HepG2 (cell line): Measurements from ENCODE around the gene TAF1C. TPM values are rescaled to one million over a fixed set of nuclear protein-coding genes. Genes with fewer than 3 reads are reported as not detected.

ENCODE experiments used
- CEBPG ChIP-seq: IDR thresholded peaks from 2 replicates; pipeline ENCODE4 v1.6.1; 2016
- GFI1 ChIP-seq: sonication (generic); formaldehyde crosslinking; IDR thresholded peaks from 2 replicates; pipeline ENCODE4 v1.5.0; 2020; ENCODE audit warnings: missing genetic modification reagents, mild to moderate bottlenecking, borderline replicate concordance
- IKZF4 ChIP-seq: sonication (generic); formaldehyde crosslinking; IDR thresholded peaks from 2 replicates; pipeline ENCODE4 v1.5.1; 2020; ENCODE audit warnings: borderline replicate concordance, mild to moderate bottlenecking, low read depth, missing genetic modification reagents; ENCODE audit errors: not compliant biosample characterization
- MIER3 ChIP-seq: IDR thresholded peaks from 2 replicates; pipeline ENCODE4 v1.6.1; 2016; ENCODE audit warnings: missing compliant biosample characterization, borderline replicate concordance
- PHF20 ChIP-seq: sonication (generic); formaldehyde crosslinking; IDR thresholded peaks from 2 replicates; pipeline ENCODE4 v1.5.0; 2020; ENCODE audit warnings: mild to moderate bottlenecking, missing genetic modification reagents
- SPEN ChIP-seq: sonication (generic); formaldehyde crosslinking; IDR thresholded peaks from 2 replicates; pipeline ENCODE4 v1.5.1; 2020; ENCODE audit warnings: low read depth, mild to moderate bottlenecking, missing genetic modification reagents
- TBP ChIP-seq: sonication (generic); formaldehyde crosslinking; IDR thresholded peaks from 2 replicates; pipeline ENCODE4 v1.5.0; 2020; ENCODE audit warnings: missing genetic modification reagents
- ZNF274 ChIP-seq: sonication (generic); formaldehyde crosslinking; IDR thresholded peaks from 2 replicates; pipeline ENCODE4 v1.5.1; 2020; ENCODE audit warnings: mild to moderate bottlenecking, missing genetic modification reagents
- ZNF33B ChIP-seq: sonication (generic); formaldehyde crosslinking; IDR thresholded peaks from 2 replicates; pipeline ENCODE4 v1.5.1; 2020; ENCODE audit warnings: mild to moderate bottlenecking, missing genetic modification reagents
- ZNF749 ChIP-seq: sonication (generic); formaldehyde crosslinking; IDR thresholded peaks from 2 replicates; pipeline ENCODE4 v1.8.0; 2022; ENCODE audit warnings: mild to moderate bottlenecking, missing genetic modification reagents, moderate library complexity, borderline replicate concordance
- polyA plus RNA-seq, 8 experiments: library from polyadenylated mRNA; depleted of rRNA in 3 of 8; stranded (reverse) in 7 of 8; unstranded in 1 of 8; fragments of >200 nt; fragmentation: Illumina TruSeq in 4 of 8; extraction: Trizol in 4 of 8; gene quantifications; 2 replicates each; pipeline versions ENCODE4 v1.2.1 to v1.2.3, GENCODE V29; 2011 to 2016; ENCODE audit warnings: low read depth in 4 of 8, missing spikeins in 1 of 8, mixed read lengths in 1 of 8; ENCODE audit not compliant: insufficient read depth in 1 of 8
- total RNA-seq, 5 experiments: library from RNA; depleted of rRNA; stranded (reverse); fragments of >200 nt; fragmentation: Illumina TruSeq; extraction: Trizol; gene quantifications; 2 replicates each; pipeline ENCODE4 v1.2.3, GENCODE V29; 2016; ENCODE audit warnings: low read depth in 1 of 5
- TF ChIP-seq, protein P1 (sequence below): sonication (generic); formaldehyde crosslinking; IDR thresholded peaks from 2 replicates; pipeline ENCODE4 v1.8.1; 2023; ENCODE audit warnings: mild to moderate bottlenecking, missing genetic modification reagents
- TF ChIP-seq, protein P2 (sequence below): sonication (generic); formaldehyde crosslinking; IDR thresholded peaks from 2 replicates; pipeline ENCODE4 v1.8.0; 2022; ENCODE audit warnings: missing genetic modification reagents, mild to moderate bottlenecking, inconsistent platforms, borderline replicate concordance
- TF ChIP-seq, protein P3 (sequence below): sonication (generic); formaldehyde crosslinking; IDR thresholded peaks from 2 replicates; pipeline ENCODE4 v1.5.1; 2020; ENCODE audit warnings: mild to moderate bottlenecking, missing genetic modification reagents

TAF1C gene
- total and polyA plus RNA-seq, 2 of the 13 experiments (the other 11 are each of a cell fraction or from before 2014, with no cell fraction given) = 15.6 to 20.8 TPM

DNA sequence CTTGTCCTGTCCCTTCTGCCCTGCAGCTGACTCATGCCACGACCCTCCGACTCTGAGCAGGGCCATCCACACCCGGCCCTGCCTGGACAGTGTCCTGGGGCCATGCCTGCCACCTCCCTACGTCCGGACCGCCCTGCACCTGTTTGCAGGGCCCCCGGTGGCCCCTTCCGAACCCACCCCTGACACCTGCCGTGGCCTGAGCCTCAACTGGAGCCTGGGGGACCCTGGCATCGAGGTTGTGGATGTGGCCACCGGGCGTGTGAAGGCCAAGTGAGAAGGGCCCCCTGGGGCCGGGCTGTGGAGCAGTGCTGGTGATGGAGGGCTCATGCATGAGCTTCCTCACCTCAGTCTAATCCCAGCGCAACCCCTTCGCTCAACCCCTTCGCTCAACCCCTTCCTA lies 9.2 kb upstream of the TAF1C start (continued):
- TF ChIP-seq, protein P1, sequence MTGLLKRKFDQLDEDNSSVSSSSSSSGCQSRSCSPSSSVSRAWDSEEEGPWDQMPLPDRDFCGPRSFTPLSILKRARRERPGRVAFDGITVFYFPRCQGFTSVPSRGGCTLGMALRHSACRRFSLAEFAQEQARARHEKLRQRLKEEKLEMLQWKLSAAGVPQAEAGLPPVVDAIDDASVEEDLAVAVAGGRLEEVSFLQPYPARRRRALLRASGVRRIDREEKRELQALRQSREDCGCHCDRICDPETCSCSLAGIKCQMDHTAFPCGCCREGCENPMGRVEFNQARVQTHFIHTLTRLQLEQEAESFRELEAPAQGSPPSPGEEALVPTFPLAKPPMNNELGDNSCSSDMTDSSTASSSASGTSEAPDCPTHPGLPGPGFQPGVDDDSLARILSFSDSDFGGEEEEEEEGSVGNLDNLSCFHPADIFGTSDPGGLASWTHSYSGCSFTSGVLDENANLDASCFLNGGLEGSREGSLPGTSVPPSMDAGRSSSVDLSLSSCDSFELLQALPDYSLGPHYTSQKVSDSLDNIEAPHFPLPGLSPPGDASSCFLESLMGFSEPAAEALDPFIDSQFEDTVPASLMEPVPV (CRISPR knock-in tag) = no peak
- TF ChIP-seq, protein P2, sequence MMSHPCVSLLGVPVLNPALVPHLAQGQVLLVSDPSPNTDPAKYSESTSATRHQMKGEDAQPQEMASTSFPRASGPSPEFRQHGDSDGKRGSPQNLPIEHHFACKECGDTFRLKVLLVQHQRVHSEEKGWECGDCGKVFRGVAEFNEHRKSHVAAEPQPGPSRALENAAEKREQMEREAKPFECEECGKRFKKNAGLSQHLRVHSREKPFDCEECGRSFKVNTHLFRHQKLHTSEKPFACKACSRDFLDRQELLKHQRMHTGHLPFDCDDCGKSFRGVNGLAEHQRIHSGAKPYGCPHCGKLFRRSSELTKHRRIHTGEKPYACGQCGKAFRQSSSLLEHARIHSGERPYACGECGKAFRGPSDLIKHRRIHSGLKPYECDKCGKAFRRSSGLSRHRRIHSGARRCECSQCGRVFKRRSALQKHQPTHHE (CRISPR knock-in tag) = no peak
- TF ChIP-seq SPEN (CRISPR knock-in tag) (no peak), ZNF749 (CRISPR knock-in tag) (no peak), MIER3 (no peak), ZNF33B (CRISPR knock-in tag) (no peak), IKZF4 (CRISPR knock-in tag) (no peak), ZNF274 (CRISPR knock-in tag) (no peak), TBP (CRISPR knock-in tag) (no peak), PHF20 (CRISPR knock-in tag) (no peak), GFI1 (no peak), CEBPG (CRISPR knock-in tag) (no peak)
- TF ChIP-seq, protein P3, sequence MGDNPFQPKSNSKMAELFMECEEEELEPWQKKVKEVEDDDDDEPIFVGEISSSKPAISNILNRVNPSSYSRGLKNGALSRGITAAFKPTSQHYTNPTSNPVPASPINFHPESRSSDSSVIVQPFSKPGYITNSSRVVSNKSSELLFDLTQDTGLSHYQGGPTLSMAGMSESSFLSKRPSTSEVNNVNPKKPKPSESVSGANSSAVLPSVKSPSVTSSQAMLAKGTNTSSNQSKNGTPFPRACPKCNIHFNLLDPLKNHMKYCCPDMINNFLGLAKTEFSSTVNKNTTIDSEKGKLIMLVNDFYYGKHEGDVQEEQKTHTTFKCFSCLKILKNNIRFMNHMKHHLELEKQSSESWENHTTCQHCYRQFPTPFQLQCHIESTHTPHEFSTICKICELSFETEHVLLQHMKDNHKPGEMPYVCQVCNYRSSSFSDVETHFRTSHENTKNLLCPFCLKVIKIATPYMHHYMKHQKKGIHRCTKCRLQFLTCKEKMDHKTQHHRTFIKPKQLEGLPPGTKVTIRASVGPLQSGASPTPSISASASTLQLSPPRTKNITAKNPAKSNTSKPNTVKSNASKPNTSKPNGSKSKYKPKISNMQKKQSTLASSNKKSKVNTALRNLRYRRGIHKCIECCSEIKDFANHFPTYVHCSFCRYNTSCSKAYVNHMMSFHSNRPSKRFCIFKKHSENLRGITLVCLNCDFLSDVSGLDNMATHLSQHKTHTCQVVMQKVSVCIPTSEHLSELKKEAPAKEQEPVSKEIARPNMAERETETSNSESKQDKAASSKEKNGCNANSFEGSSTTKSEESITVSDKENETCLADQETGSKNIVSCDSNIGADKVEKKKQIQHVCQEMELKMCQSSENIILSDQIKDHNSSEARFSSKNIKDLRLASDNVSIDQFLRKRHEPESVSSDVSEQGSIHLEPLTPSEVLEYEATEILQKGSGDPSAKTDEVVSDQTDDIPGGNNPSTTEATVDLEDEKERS (CRISPR knock-in tag) = no peak
- TF ChIP-seq, all 625 proteins: peak for 0
